Measurements from ENCODE around the gene YOD1.

The YOD1 gene

GRCh38 chr1:207058878-207059867 is 8.2 kb upstream of the YOD1 start:
- H3K36me3 ChIP-seq (ENCODE audit: insufficient read depth, low read length) = no peaks in the 10 kb centered on the region
- no peaks in the 10 kb centered on the region for H3K79me2 ChIP-seq (ENCODE audit: insufficient read depth, low read length)
- H3K9me3 ChIP-seq (ENCODE audit: insufficient read depth, low read length, severe bottlenecking) = no peaks in the 10 kb centered on the region
- H3K27ac ChIP-seq (ENCODE audit: low read length) = no peak overlapping the region
- H2AFZ ChIP-seq (ENCODE audit: low read depth, low read length) = no peak overlapping the region
- H3K4me1 ChIP-seq (ENCODE audit: insufficient read depth, low read length) = no peaks in the 10 kb centered on the region
- H3K27me3 ChIP-seq (ENCODE audit: insufficient read depth, low read length, poor library complexity) = no peaks in the 10 kb centered on the region
- TF ChIP-seq CTCF (IDR thresholded peaks at IDR 0.05; ENCODE audit: borderline replicate concordance, extremely low read depth, low read length, poor library complexity, severe bottlenecking) (no peak), EZH2 (IDR thresholded peaks at IDR 0.05; ENCODE audit: borderline replicate concordance, low read depth, low read length, severe bottlenecking) (no peak)
- DNase-seq (no peak), ATAC-seq (ENCODE audit: insufficient read depth, low read depth) (no peak)
- no peak overlapping the region for H3K9ac ChIP-seq (ENCODE audit: low read depth, low read length)
- no peak overlapping the region for H3K4me3 ChIP-seq (ENCODE audit: low read depth in 1 of 2, low read length in 2 of 2)
- no peaks in the 10 kb centered on the region for H4K20me1 ChIP-seq (ENCODE audit: insufficient read depth, low read length)
- H3K4me2 ChIP-seq (ENCODE audit: insufficient read depth, low read length) = no peak overlapping the region

DNA sequence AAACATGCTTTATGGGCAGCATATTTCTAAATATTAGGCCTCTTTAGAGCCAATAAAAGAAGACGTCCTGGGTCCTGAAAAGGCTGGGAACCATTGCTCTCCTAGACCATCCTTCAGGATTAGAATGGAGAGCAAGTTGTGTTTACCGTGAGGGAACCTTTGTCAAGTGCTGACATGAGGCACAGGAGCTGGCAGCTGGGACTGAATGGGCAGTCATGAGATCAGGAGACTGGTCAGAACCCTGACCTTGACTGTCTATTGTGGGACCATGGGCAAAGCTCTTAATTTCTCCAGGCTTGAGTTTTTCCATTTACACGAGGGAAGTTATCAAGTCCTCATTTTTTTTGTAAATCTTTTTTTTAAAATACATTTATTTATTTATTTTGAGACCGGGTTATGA is 7.2 kb upstream of the YOD1 start:
- TF ChIP-seq CTCF (IDR thresholded peaks at IDR 0.05; ENCODE audit: borderline replicate concordance, extremely low read depth, low read length, poor library complexity, severe bottlenecking) (no peak), EZH2 (IDR thresholded peaks at IDR 0.05; ENCODE audit: borderline replicate concordance, low read depth, low read length, severe bottlenecking) (no peak)
- Histone ChIP-seq H3K4me1 (ENCODE audit: insufficient read depth, low read length) (peaks cover 4% of the 10 kb centered on the region), H3K9me3 (ENCODE audit: insufficient read depth, low read length, severe bottlenecking) (no peaks in the 10 kb centered on the region), H3K9ac (ENCODE audit: low read depth, low read length) (no peak overlapping the region), H3K27me3 (ENCODE audit: insufficient read depth, low read length, poor library complexity) (peaks cover 4% of the 10 kb centered on the region), H3K4me3 (ENCODE audit: low read depth in 1 of 2, low read length in 2 of 2) (no peak overlapping the region), H3K36me3 (ENCODE audit: insufficient read depth, low read length) (no peaks in the 10 kb centered on the region), H2AFZ (ENCODE audit: low read depth, low read length) (no peak overlapping the region), H3K27ac (ENCODE audit: low read length) (no peak overlapping the region), H3K4me2 (ENCODE audit: insufficient read depth, low read length) (no peak overlapping the region), H3K79me2 (ENCODE audit: insufficient read depth, low read length) (no peaks in the 10 kb centered on the region), H4K20me1 (ENCODE audit: insufficient read depth, low read length) (no peaks in the 10 kb centered on the region)
- DNase-seq (no peak), ATAC-seq (ENCODE audit: insufficient read depth, low read depth) (no peak)

DNA sequence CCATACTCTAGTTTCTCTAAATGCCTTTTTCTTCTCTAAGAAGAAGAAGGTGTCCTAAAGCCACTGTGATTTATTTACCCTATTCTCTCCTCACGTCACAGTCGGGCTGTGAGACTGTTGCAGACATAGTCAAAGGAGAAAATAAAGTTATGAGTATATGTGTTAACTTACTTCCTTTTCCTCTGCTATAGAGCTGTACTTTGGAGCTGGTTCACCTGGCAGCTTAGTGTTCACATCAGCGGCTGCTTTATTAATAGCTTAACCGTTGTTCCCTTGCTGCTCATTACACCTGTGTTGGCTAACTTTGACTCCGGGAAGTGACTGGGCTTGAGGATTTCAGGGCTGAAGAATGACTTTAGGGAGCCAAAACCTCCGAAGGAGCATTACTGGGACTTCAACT is 5.7 kb upstream of the YOD1 start:
- Histone ChIP-seq H3K4me1 (ENCODE audit: insufficient read depth, low read length) (peaks cover 20% of the 10 kb centered on the region), H3K27me3 (ENCODE audit: insufficient read depth, low read length, poor library complexity) (peaks cover 9% of the 10 kb centered on the region), H3K79me2 (ENCODE audit: insufficient read depth, low read length) (no peaks in the 10 kb centered on the region), H2AFZ (ENCODE audit: low read depth, low read length) (no peak overlapping the region), H4K20me1 (ENCODE audit: insufficient read depth, low read length) (no peaks in the 10 kb centered on the region), H3K4me3 (ENCODE audit: low read depth in 1 of 2, low read length in 2 of 2) (no peak overlapping the region), H3K4me2 (ENCODE audit: insufficient read depth, low read length) (no peak overlapping the region), H3K36me3 (ENCODE audit: insufficient read depth, low read length) (no peaks in the 10 kb centered on the region), H3K9me3 (ENCODE audit: insufficient read depth, low read length, severe bottlenecking) (no peaks in the 10 kb centered on the region), H3K9ac (ENCODE audit: low read depth, low read length) (no peak overlapping the region), H3K27ac (ENCODE audit: low read length) (no peak overlapping the region)
- TF ChIP-seq CTCF (IDR thresholded peaks at IDR 0.05; ENCODE audit: borderline replicate concordance, extremely low read depth, low read length, poor library complexity, severe bottlenecking) (no peak), EZH2 (IDR thresholded peaks at IDR 0.05; ENCODE audit: borderline replicate concordance, low read depth, low read length, severe bottlenecking) (no peak)
- DNase-seq (no peak), ATAC-seq (ENCODE audit: insufficient read depth, low read depth) (no peak)
